IPS-15b (cell line): Measurements from ENCODE around the gene TLCD5.

ENCODE experiments used
- H3K27me3 ChIP-seq: one replicate; pipeline ENCODE4 v1.6.1; 2013; ENCODE audit warnings: low read length; ENCODE audit not compliant: control insufficient read depth, insufficient read depth
- H3K36me3 ChIP-seq: one replicate; pipeline ENCODE4 v1.6.1; 2013; ENCODE audit warnings: low read length; ENCODE audit not compliant: control insufficient read depth, insufficient read depth
- H3K4me1 ChIP-seq: one replicate; pipeline ENCODE4 v1.6.1; 2013; ENCODE audit warnings: mild to moderate bottlenecking, low read length; ENCODE audit not compliant: control insufficient read depth, insufficient read depth
- H3K4me3 ChIP-seq: one replicate; pipeline ENCODE4 v1.5.1; 2013; ENCODE audit warnings: low read depth, low read length
- H3K9ac ChIP-seq: one replicate; pipeline ENCODE4 v1.6.1; 2013; ENCODE audit warnings: low read depth, mild to moderate bottlenecking, low read length
- H3K9me3 ChIP-seq: one replicate; pipeline ENCODE4 v1.6.1; 2013; ENCODE audit warnings: mild to moderate bottlenecking, low read length; ENCODE audit not compliant: control insufficient read depth, insufficient read depth

The TLCD5 gene

GRCh38 chr11:120372296-120372695 is 47.2 kb downstream of the TLCD5 start:
- H3K9ac ChIP-seq: no peak overlapping the region
- H3K4me3 ChIP-seq: no peak overlapping the region
- no peaks in the 10 kb centered on the region for H3K9me3 ChIP-seq
- H3K36me3 ChIP-seq: no peaks in the 10 kb centered on the region
- no peaks in the 10 kb centered on the region for H3K27me3 ChIP-seq
- peaks cover 7% of the 10 kb centered on the region for H3K4me1 ChIP-seq

DNA sequence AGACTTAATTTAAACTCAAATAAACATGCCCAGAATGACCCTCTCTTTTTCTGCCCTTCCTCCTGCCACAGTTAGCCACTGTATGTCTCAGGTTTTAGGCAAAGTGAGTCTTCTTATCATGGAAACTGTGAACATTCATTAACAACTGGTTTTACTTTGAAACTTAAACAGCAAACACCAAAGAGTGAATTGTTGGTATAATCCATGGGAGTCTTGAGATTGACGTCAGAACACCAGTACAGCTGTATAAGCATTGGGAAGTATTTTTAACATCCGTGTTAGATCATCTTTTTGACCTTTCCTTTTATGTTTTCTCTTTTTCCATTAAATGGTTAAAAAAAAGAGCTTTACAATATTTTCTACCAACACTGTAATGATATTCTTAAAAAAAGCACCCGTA is 50.0 kb downstream of the TLCD5 start:
- peaks cover 7% of the 10 kb centered on the region for H3K4me1 ChIP-seq
- no peaks in the 10 kb centered on the region for H3K27me3 ChIP-seq
- H3K36me3 ChIP-seq: no peaks in the 10 kb centered on the region
- no peak overlapping the region for H3K4me3 ChIP-seq
- H3K9me3 ChIP-seq: no peaks in the 10 kb centered on the region
- H3K9ac ChIP-seq: no peak overlapping the region

DNA sequence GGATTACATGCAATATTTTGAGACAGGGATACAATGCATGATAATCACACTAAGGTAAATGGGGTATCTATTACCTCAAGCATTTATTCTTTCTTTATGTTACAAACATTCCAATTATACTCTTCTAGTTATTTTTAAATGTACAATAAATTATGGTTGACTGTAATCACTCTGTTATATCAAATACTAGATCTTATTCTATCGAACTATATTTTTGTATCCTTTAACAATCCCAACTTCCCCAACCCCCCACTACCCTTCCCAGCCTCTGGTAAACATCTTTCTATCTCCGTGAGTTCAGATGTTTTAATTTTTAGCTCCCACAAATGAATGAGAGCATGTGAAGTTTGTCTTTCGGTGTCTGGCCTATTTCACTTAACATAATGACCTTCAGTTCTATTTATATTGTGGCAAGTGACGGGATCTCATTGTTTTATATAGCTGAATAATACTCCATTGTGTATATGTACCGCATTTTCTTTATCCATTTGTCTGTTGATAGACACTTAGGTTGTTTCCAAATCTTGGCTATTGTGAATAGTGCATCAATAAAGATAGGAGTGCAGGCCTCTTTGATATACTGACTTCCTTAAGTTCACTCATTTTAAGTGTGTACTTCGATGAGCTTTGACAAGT is 51.6 kb downstream of the TLCD5 start:
- no peaks in the 10 kb centered on the region for H3K9me3 ChIP-seq
- H3K4me3 ChIP-seq: no peak overlapping the region
- peaks cover 4% of the 10 kb centered on the region for H3K4me1 ChIP-seq
- H3K27me3 ChIP-seq: no peaks in the 10 kb centered on the region
- no peaks in the 10 kb centered on the region for H3K36me3 ChIP-seq
- no peak overlapping the region for H3K9ac ChIP-seq

GRCh38 chr11:120378474-120378873 is 53.4 kb downstream of the TLCD5 start:
- no peaks in the 10 kb centered on the region for H3K9me3 ChIP-seq
- no peak overlapping the region for H3K9ac ChIP-seq
- H3K27me3 ChIP-seq: no peaks in the 10 kb centered on the region
- no peaks in the 10 kb centered on the region for H3K36me3 ChIP-seq
- H3K4me3 ChIP-seq: no peak overlapping the region
- H3K4me1 ChIP-seq: peaks cover 4% of the 10 kb centered on the region

DNA sequence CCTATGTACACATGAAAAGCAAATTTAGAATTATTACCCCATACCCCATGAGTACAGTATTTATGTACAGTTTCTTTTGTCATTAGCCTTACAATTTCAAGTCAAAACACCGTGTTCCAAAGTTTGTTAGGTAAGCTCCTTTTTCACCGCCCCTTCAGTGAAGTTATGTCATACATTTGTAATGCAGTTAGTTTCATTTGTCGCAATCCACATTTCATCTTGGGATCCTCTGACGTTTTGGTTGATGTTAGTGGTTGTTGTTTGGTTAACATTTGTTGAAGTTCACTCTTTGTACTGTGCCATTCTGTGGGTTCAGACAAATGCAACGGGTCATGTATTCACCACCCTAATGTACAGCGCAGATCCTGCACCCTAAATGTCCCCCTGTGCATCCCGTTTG is 56.3 kb downstream of the TLCD5 start:
- Histone ChIP-seq H3K9me3 (no peaks in the 10 kb centered on the region), H3K4me3 (no peak overlapping the region), H3K9ac (no peak overlapping the region), H3K36me3 (no peaks in the 10 kb centered on the region), H3K27me3 (no peaks in the 10 kb centered on the region), H3K4me1 (peaks cover 8% of the 10 kb centered on the region)
